GM06990 (cell line): ENCODE measurements around the gene MS4A4E.

Experiments used
- DNase-seq: peaks from one replicate; pipeline ENCODE4 v3.0.0-alpha.2; 2011; ENCODE audit not compliant: insufficient read length; ENCODE audit errors: extremely low read depth
- H3K27me3 ChIP-seq: replicated peaks from 2 replicates; pipeline ENCODE4 v1.6.0; 2011; ENCODE audit warnings: low read length; ENCODE audit not compliant: control insufficient read depth, insufficient read depth
- H3K36me3 ChIP-seq: 2 replicates; pipeline ENCODE4 v1.5.1; 2011; ENCODE audit warnings: low read length; ENCODE audit not compliant: control insufficient read depth, insufficient read depth
- H3K4me3 ChIP-seq: replicated peaks from 2 replicates; pipeline ENCODE4 v1.5.1; 2011; ENCODE audit warnings: low read depth, mild to moderate bottlenecking, control low read depth, low read length
- TF ChIP-seq, protein P1 (sequence below): IDR thresholded peaks from 2 replicates; pipeline ENCODE4 v1.5.1; 2011; ENCODE audit warnings: low read length, control low read depth, mild to moderate bottlenecking, inconsistent platforms; ENCODE audit not compliant: insufficient read depth, poor library complexity, severe bottlenecking

The MS4A4E gene

DNA sequence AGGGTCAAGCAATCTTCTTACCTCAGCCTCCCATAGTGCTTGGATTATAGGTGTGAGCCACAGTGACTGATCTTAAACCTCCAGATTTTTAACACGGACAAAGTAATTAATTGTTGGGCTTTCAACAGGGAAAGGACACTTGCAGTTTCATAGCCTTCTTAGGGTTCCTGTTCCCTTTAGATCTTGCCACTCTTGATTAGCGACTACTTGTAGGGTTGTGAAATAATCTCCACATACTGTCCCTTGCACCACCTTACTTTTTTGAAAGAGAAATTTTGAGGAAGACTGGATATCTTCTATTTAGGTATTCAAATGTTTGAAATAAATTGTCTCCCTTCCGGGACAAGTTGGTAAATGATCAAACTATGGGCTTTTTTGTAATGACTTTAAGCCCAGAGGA is 7.6 kb downstream of the MS4A4E start:
- no peak overlapping the region for H3K4me3 ChIP-seq
- DNase-seq, result no peak
- no peaks in the 10 kb centered on the region for H3K36me3 ChIP-seq
- H3K27me3 ChIP-seq, result no peaks in the 10 kb centered on the region
- TF ChIP-seq, protein P1, sequence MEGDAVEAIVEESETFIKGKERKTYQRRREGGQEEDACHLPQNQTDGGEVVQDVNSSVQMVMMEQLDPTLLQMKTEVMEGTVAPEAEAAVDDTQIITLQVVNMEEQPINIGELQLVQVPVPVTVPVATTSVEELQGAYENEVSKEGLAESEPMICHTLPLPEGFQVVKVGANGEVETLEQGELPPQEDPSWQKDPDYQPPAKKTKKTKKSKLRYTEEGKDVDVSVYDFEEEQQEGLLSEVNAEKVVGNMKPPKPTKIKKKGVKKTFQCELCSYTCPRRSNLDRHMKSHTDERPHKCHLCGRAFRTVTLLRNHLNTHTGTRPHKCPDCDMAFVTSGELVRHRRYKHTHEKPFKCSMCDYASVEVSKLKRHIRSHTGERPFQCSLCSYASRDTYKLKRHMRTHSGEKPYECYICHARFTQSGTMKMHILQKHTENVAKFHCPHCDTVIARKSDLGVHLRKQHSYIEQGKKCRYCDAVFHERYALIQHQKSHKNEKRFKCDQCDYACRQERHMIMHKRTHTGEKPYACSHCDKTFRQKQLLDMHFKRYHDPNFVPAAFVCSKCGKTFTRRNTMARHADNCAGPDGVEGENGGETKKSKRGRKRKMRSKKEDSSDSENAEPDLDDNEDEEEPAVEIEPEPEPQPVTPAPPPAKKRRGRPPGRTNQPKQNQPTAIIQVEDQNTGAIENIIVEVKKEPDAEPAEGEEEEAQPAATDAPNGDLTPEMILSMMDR, result no peak

DNA sequence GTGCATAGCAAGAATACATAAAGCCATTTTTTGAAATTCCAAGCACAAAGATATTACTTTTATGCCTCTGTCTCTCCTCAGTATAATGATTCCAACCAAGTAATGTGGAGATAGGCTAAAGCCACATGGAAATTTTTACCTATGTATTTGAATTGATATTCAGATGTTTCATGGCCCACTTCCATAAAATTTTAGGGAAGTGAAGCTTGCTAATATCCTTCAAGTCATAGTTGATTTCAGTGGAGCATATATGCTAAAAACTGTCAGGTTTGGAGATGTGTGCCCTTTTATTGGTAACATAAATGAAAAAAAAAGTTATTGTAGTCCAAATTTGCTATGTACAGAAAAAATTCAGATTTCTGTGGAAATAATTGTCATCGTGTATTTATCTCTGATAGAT is 12.3 kb downstream of the MS4A4E start:
- H3K4me3 ChIP-seq, result no peak overlapping the region
- no peak for DNase-seq
- H3K27me3 ChIP-seq, result no peaks in the 10 kb centered on the region
- H3K36me3 ChIP-seq, result no peaks in the 10 kb centered on the region
- TF ChIP-seq, protein P1, result no peak

DNA sequence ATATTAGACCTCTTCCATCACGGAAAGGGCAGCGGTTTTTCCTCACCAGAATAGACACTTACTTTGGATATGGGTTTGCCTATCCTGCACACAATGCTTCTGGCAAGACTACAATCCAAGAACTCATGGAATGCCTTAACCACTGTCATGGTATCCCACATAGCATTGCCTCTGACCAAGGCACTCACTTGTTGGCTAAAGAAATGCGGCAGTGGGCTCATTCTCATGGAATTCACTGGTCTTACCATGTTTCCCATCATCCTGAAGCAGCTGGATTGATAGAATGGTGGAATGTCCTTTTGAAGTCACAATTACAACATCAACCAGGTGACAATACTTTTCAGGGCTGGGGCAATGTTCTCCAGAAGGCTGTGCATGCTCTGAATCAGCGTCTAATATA is 20.8 kb downstream of the MS4A4E start:
- Histone ChIP-seq H3K27me3 (no peaks in the 10 kb centered on the region), H3K4me3 (no peak overlapping the region), H3K36me3 (no peaks in the 10 kb centered on the region)
- TF ChIP-seq, protein P1, result no peak
- DNase-seq, result no peak

DNA sequence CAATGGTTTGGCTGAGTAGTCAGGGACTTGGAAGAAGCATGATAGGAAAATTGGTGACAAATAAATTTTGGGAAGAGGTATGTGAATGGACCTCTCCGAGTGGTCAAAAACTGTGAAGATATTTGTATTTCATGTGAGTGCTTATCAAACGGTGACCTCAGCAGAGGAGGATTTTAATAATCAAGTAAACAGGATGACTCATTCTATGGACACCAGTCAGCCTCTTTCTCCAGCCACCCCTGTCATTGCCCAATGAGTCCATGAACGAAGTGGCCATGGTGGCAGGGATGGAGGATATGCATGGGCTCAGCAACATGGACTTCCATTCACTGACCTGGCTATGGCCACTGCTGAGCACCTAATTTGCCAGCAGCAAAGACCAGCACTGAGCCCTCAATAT is 21.2 kb downstream of the MS4A4E start:
- Histone ChIP-seq H3K4me3 (no peak overlapping the region), H3K27me3 (no peaks in the 10 kb centered on the region), H3K36me3 (no peaks in the 10 kb centered on the region)
- TF ChIP-seq, protein P1, result no peak
- DNase-seq, result no peak

DNA sequence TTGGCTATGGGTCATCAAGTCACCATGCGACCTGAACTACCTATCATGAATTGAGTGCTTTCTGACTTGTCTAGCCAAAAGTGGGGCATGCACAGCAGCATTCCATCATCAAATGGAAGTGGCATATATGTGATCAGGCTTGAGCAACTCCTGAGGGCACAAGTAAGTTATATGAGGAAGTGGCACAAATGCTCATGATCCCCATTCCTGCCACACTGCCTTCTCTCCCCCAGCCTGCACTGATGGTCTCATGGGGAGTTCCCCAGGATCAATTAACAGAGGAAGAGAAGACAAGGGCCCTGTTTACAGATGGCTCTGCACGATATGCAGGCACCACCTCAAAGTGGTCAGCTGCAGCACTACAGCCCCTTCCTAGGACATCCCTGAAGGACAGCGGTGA is 21.8 kb downstream of the MS4A4E start:
- Histone ChIP-seq H3K36me3 (no peaks in the 10 kb centered on the region), H3K4me3 (no peak overlapping the region), H3K27me3 (no peaks in the 10 kb centered on the region)
- TF ChIP-seq, protein P1, result no peak
- DNase-seq, result no peak

DNA sequence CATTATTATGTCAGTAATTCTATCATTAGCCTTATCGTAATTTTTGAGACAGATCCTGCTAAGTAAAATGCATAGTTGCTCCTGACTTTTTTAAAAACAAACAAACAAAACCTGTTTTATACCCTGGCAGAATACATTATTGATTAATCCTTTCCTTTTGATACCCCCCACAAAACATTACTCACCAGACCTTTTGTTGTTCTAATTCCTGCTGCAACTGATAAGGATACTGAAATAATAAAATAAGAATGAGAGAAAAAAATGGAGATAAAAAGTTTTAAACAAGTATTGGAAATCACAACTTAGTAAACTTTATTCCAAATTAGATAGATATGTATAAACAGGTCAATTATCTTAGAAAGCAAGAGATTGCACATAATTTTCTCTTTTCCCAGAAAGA is 28.6 kb downstream of the MS4A4E start:
- no peaks in the 10 kb centered on the region for H3K27me3 ChIP-seq
- TF ChIP-seq, protein P1, result no peak
- no peak for DNase-seq
- no peak overlapping the region for H3K4me3 ChIP-seq
- H3K36me3 ChIP-seq, result no peaks in the 10 kb centered on the region
